Measurements from ENCODE around the gene HOXA2.

DNA sequence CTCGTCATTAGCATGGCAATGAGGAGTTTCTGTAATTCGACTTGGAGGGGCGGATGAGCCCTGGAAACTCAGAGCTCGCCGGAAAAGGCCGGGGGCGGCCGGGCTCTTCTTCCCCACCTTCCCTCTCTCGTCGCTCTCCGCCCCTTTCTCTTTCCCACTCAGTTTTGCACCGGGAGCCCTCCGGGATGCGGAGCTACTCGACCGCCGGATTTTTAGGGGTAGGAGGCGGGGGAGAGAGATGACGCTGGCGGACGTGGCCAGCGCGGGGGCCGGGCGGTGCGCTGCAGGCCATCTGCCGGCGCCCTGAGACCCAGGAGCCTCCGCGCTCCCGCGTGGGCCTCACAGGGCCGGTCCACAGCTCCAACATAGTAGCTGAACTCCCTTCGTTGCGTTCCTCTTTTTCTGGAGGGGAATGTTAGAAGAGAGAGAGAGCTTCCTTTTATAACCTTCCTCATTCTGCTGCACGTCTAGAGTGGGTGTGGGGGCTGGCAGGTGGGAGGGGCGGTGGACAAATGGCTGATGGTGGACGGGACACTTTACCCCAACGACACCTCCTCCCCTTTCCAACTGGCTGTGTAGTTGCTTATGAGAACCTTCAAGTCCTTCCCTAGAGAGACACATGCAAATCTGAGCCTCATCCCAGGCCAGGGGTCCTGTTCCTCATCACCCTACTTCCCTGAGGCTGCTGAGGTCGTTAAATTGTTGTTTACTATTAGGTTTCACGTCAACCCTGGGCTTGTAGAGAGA is 5.5 kb downstream of the HOXA2 start:
- TF ChIP-seq, protein P1, sequence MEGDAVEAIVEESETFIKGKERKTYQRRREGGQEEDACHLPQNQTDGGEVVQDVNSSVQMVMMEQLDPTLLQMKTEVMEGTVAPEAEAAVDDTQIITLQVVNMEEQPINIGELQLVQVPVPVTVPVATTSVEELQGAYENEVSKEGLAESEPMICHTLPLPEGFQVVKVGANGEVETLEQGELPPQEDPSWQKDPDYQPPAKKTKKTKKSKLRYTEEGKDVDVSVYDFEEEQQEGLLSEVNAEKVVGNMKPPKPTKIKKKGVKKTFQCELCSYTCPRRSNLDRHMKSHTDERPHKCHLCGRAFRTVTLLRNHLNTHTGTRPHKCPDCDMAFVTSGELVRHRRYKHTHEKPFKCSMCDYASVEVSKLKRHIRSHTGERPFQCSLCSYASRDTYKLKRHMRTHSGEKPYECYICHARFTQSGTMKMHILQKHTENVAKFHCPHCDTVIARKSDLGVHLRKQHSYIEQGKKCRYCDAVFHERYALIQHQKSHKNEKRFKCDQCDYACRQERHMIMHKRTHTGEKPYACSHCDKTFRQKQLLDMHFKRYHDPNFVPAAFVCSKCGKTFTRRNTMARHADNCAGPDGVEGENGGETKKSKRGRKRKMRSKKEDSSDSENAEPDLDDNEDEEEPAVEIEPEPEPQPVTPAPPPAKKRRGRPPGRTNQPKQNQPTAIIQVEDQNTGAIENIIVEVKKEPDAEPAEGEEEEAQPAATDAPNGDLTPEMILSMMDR (IDR thresholded peaks at IDR 0.05; ENCODE audit: poor library complexity) = no peak
- TF ChIP-seq EZH2 (IDR thresholded peaks at IDR 0.05; ENCODE audit: borderline replicate concordance) (no peak), EZH2phosphoT487 (IDR thresholded peaks at IDR 0.05; ENCODE audit: low read depth, severe bottlenecking, unreplicated experiment) (no peak)

Data from hepatocyte (in vitro differentiated cells).